WTC11 (cell line): ENCODE measurements around the gene CYP2U1. TPM values are rescaled to one million over a fixed set of nuclear protein-coding genes. Genes with fewer than 3 reads are reported as not detected.

Experiments
- ATAC-seq: fragments of 200-7000 bp; cut with Tn5 transposase; 2 replicates; pipeline ENCODE4 v1.10.0; 2021; ENCODE audit warnings: mild to moderate bottlenecking, moderate library complexity
- CTCF ChIA-PET: fragments of 300-600 bp; sonication (Branson Sonifier 250); formaldehyde crosslinking; loops from one replicate; lab custom pipeline; 2021; ENCODE audit warnings: antibody characterized with exemption; lab: Charles Lee
- POLR2A ChIA-PET: fragments of 350-600 bp; sonication (Branson Sonifier 250); formaldehyde crosslinking; loops from one replicate; lab custom pipeline; 2021; ENCODE audit warnings: antibody characterized with exemption; lab: Charles Lee
- DNase-seq: peaks from one replicate; pipeline ENCODE4 v3.0.0; 2021; ENCODE audit warnings: low spot score
- H3K27ac Mint-ChIP-seq: 2 replicates; pipeline ENCODE4 v1.8.0; 2021; ENCODE audit warnings: mixed read lengths
- H3K27me3 Mint-ChIP-seq: 2 replicates; pipeline ENCODE4 v1.8.0; 2021; ENCODE audit warnings: low read depth, mild to moderate bottlenecking, moderate library complexity, mixed read lengths
- H3K36me3 Mint-ChIP-seq: 2 replicates; pipeline ENCODE4 v1.8.0; 2021; ENCODE audit warnings: mixed read lengths
- H3K4me1 Mint-ChIP-seq: 2 replicates; pipeline ENCODE4 v1.8.0; 2022; ENCODE audit warnings: mixed read lengths
- H3K4me3 Mint-ChIP-seq: 2 replicates; pipeline ENCODE4 v1.8.0; 2021; ENCODE audit warnings: mild to moderate bottlenecking, moderate library complexity, mixed read lengths
- H3K9me3 Mint-ChIP-seq: 2 replicates; pipeline ENCODE4 v1.8.0; 2021; ENCODE audit warnings: mixed read lengths
- ATF1 ChIP-seq: sonication (generic); formaldehyde crosslinking; IDR thresholded peaks from 2 replicates; pipeline ENCODE4 v1.8.1; 2023; ENCODE audit warnings: mild to moderate bottlenecking, moderate library complexity, missing genetic modification reagents
- ATF2 ChIP-seq: sonication (generic); formaldehyde crosslinking; IDR thresholded peaks from 2 replicates; pipeline ENCODE4 v1.8.1; 2022; ENCODE audit warnings: low read depth, missing genetic modification reagents, borderline replicate concordance
- CREB1 ChIP-seq: sonication (generic); formaldehyde crosslinking; IDR thresholded peaks from 2 replicates; pipeline ENCODE4 v1.8.0; 2023; ENCODE audit warnings: mild to moderate bottlenecking, missing genetic modification reagents
- E2F5 ChIP-seq: sonication (generic); formaldehyde crosslinking; IDR thresholded peaks from 2 replicates; pipeline ENCODE4 v1.8.1; 2022; ENCODE audit warnings: mild to moderate bottlenecking, moderate library complexity, missing genetic modification reagents
- ESRRA ChIP-seq: sonication (generic); formaldehyde crosslinking; IDR thresholded peaks from 2 replicates; pipeline ENCODE4 v1.8.1; 2022; ENCODE audit warnings: mild to moderate bottlenecking, missing genetic modification reagents, borderline replicate concordance
- ETV6 ChIP-seq: sonication (generic); formaldehyde crosslinking; IDR thresholded peaks from 2 replicates; pipeline ENCODE4 v1.8.1; 2022; ENCODE audit warnings: mild to moderate bottlenecking, missing genetic modification reagents
- FOXK1 ChIP-seq: sonication (generic); formaldehyde crosslinking; IDR thresholded peaks from 2 replicates; pipeline ENCODE4 v1.8.0; 2022; ENCODE audit warnings: mild to moderate bottlenecking, moderate library complexity, missing genetic modification reagents
- GRHL2 ChIP-seq: fragments of 250-450 bp; sonication (Bioruptor Pico); IDR thresholded peaks from 2 replicates; pipeline ENCODE4 v1.8.0; 2022; ENCODE audit warnings: mild to moderate bottlenecking, moderate library complexity; ENCODE audit not compliant: insufficient replicate concordance, severe bottlenecking
- IRF1 ChIP-seq: sonication (generic); formaldehyde crosslinking; IDR thresholded peaks from 2 replicates; pipeline ENCODE4 v1.8.0; 2023; ENCODE audit warnings: missing genetic modification reagents
- JUN ChIP-seq: sonication (generic); formaldehyde crosslinking; IDR thresholded peaks from 2 replicates; pipeline ENCODE4 v1.8.0; 2023; ENCODE audit warnings: mild to moderate bottlenecking, missing genetic modification reagents
- MAX ChIP-seq: sonication (generic); formaldehyde crosslinking; IDR thresholded peaks from 2 replicates; pipeline ENCODE4 v1.8.0; 2022; ENCODE audit warnings: mild to moderate bottlenecking, missing genetic modification reagents
- MXD4 ChIP-seq: fragments of 250-450 bp; sonication (Bioruptor Pico); IDR thresholded peaks from 2 replicates; pipeline ENCODE4 v1.8.0; 2021; ENCODE audit warnings: mild to moderate bottlenecking, moderate library complexity, borderline replicate concordance
- NFE2L1 ChIP-seq: sonication (generic); formaldehyde crosslinking; IDR thresholded peaks from 2 replicates; pipeline ENCODE4 v1.8.1; 2023; ENCODE audit warnings: missing genetic modification reagents
- NFYB ChIP-seq: sonication (generic); formaldehyde crosslinking; conservative IDR thresholded peaks from 2 replicates; pipeline ENCODE4 v1.8.0; 2022; ENCODE audit warnings: low read depth, missing genetic modification reagents
- PRDM15 ChIP-seq: sonication (generic); formaldehyde crosslinking; IDR thresholded peaks from 2 replicates; pipeline ENCODE4 v1.8.0; 2022; ENCODE audit warnings: missing genetic modification reagents
- SP1 ChIP-seq: sonication (generic); formaldehyde crosslinking; conservative IDR thresholded peaks from 2 replicates; pipeline ENCODE4 v1.8.1; 2022; ENCODE audit warnings: missing genetic modification reagents
- TEAD4 ChIP-seq: sonication (generic); formaldehyde crosslinking; IDR thresholded peaks from 2 replicates; pipeline ENCODE4 v1.8.0; 2022; ENCODE audit warnings: mild to moderate bottlenecking, missing genetic modification reagents
- ZNF138 ChIP-seq: sonication (generic); formaldehyde crosslinking; conservative IDR thresholded peaks from 2 replicates; pipeline ENCODE4 v1.8.1; 2022; ENCODE audit warnings: mild to moderate bottlenecking, moderate library complexity, missing genetic modification reagents
- ZNF232 ChIP-seq: sonication (generic); formaldehyde crosslinking; IDR thresholded peaks from 2 replicates; pipeline ENCODE4 v1.8.0; 2022; ENCODE audit warnings: mild to moderate bottlenecking, missing genetic modification reagents
- ZNF396 ChIP-seq: fragments of 250-450 bp; sonication (Bioruptor Pico); IDR thresholded peaks from 2 replicates; pipeline ENCODE4 v1.8.0; 2021; ENCODE audit warnings: mild to moderate bottlenecking, moderate library complexity, borderline replicate concordance
- total RNA-seq: library from RNA; stranded (reverse); gene quantifications from 3 replicates; pipeline ENCODE4 v1.2.3, GENCODE V29; 2021
- TF ChIP-seq, protein P1 (sequence below): sonication (generic); formaldehyde crosslinking; IDR thresholded peaks from 2 replicates; pipeline ENCODE4 v1.8.1; 2022; ENCODE audit warnings: mild to moderate bottlenecking, missing genetic modification reagents, moderate library complexity, borderline replicate concordance

The CYP2U1 gene
- total RNA-seq, 1 experiment from 2014 or later: 2.9 TPM

DNA sequence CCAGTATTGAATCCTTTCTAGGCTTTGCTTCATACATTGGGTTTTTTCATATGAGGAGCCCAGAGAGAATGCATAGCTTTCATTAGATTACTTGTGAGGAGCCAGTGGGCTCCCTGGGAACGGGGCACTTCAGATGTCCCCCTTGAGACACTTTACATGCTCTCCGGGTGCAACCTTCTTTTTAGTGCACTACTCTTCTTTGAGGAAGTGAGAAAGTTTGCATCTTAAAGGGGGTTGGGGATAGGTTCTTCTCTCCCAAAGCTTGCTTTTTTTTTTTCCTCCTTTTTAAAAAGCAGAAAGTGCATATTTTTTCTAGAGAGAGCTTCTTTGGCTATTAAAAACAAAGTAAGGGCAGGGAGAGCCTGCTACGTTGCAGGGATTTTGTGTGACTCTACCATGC is 62.6 kb downstream of the CYP2U1 start (continued):
- TF ChIP-seq FOXK1 (CRISPR knock-in tag) (no peak), ETV6 (CRISPR knock-in tag) (no peak), IRF1 (CRISPR knock-in tag) (no peak), ATF2 (CRISPR knock-in tag) (no peak), ESRRA (CRISPR knock-in tag) (no peak)

- no peak for TF ChIP-seq ZNF396 (CRISPR knock-in tag)
- no peak for TF ChIP-seq SP1 (CRISPR knock-in tag)
- TF ChIP-seq PRDM15: no peak
- no peak for TF ChIP-seq ZNF232 (CRISPR knock-in tag)
- TF ChIP-seq GRHL2 (CRISPR knock-in tag): no peak
- TF ChIP-seq TEAD4 (CRISPR knock-in tag): no peak
- no peak for TF ChIP-seq MAX
- no peak for TF ChIP-seq ETV6 (CRISPR knock-in tag)
- Mint-ChIP-seq H3K27me3 (no peaks in the 10 kb centered on the region), H3K4me3 (no peak overlapping the region), H3K9me3 (no peaks in the 10 kb centered on the region), H3K4me1 (peaks cover 24% of the 10 kb centered on the region), H3K36me3 (peaks cover 19% of the 10 kb centered on the region), H3K27ac (no peak overlapping the region)
- ATAC-seq: no peak
- CTCF ChIA-PET: interaction anchor here (1.0 kb wide), 1 partner anchor 24 kb away, joined by 3 read pairs; no protein-coding TSS in a partner anchor
- DNase-seq: no peak
- POLR2A ChIA-PET: no interaction called here
These were observed 63.5 kb downstream of the CYP2U1 start for GRCh38 chr4:107994894-107995293.

GRCh38 chr4:107996949-107997788 is 65.8 kb downstream of the CYP2U1 start:
- TF ChIP-seq NFYB (CRISPR knock-in tag) (no peak), ESRRA (CRISPR knock-in tag) (no peak)
- POLR2A ChIA-PET: interaction anchor here (0.6 kb wide), 1 partner anchor 104 kb away, joined by 3 read pairs; no protein-coding TSS in a partner anchor
- H3K4me1 Mint-ChIP-seq: peaks cover 14% of the 10 kb centered on the region
- H3K27me3 Mint-ChIP-seq: no peaks in the 10 kb centered on the region
- DNase-seq (no peak), ATAC-seq (no peak)
- peaks cover 22% of the 10 kb centered on the region for H3K9me3 Mint-ChIP-seq
- no peak overlapping the region for H3K4me3 Mint-ChIP-seq
- CTCF ChIA-PET: no interaction called here
- peak overlapping the region; percentile 38; the same call in 1 of the 2 replicates for H3K27ac Mint-ChIP-seq
- peaks cover 41% of the 10 kb centered on the region for H3K36me3 Mint-ChIP-seq

- Mint-ChIP-seq H3K36me3 (peaks cover 47% of the 10 kb centered on the region), H3K9me3 (peaks cover 28% of the 10 kb centered on the region), H3K27ac (no peak overlapping the region), H3K4me1 (peaks cover 14% of the 10 kb centered on the region), H3K4me3 (no peak overlapping the region), H3K27me3 (no peaks in the 10 kb centered on the region)
- POLR2A ChIA-PET: no interaction called here
- CTCF ChIA-PET: no interaction called here
- DNase-seq (no peak), ATAC-seq (no peak)
- TF ChIP-seq JUN (CRISPR knock-in tag): no peak
- no peak for TF ChIP-seq GRHL2 (CRISPR knock-in tag)
- TF ChIP-seq NFE2L1 (CRISPR knock-in tag): no peak
- no peak for TF ChIP-seq MXD4
- TF ChIP-seq E2F5: no peak
- no peak for TF ChIP-seq CREB1 (CRISPR knock-in tag)
- TF ChIP-seq ATF1 (CRISPR knock-in tag): no peak
- no peak for TF ChIP-seq ZNF138 (CRISPR knock-in tag)
- TF ChIP-seq, protein P1, sequence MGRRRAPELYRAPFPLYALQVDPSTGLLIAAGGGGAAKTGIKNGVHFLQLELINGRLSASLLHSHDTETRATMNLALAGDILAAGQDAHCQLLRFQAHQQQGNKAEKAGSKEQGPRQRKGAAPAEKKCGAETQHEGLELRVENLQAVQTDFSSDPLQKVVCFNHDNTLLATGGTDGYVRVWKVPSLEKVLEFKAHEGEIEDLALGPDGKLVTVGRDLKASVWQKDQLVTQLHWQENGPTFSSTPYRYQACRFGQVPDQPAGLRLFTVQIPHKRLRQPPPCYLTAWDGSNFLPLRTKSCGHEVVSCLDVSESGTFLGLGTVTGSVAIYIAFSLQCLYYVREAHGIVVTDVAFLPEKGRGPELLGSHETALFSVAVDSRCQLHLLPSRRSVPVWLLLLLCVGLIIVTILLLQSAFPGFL (CRISPR knock-in tag): no peak
These were observed 66.4 kb downstream of the CYP2U1 start for GRCh38 chr4:107997794-107998193.
